ENCODE results near the gene GATA3. TPM values are rescaled to one million over a fixed set of nuclear protein-coding genes. Genes with fewer than 3 reads are reported as not detected.
A peak's percentile ranks its signal among the peaks of the same experiment; 100 is the strongest.

GATA3 gene
- total RNA-seq, 3 donors from 2014 or later (not counting 1 experiment from before 2014, with no cell fraction given), result 50.3 to 92.2 (median 68.8) TPM

DNA sequence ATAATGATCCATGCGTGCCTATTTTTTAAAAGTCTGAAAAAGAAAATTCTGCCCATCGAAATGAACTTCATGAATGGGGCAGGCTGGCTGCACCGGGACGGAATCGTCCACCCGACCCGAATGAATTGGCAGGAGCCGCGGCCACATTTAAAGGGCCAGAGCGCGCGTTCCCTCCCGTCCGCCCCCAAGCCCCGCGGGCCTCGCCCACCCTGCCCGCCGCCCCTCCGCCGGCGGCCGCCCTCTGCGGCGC lies 319 bp upstream of the GATA3 start:
- intact Hi-C loops (cut with micrococcal nuclease), result loop anchor here (1.0 to 5.0 kb wide), 4 partner anchors 278 to 1153 kb away; no protein-coding TSS in a partner anchor
- Histone ChIP-seq H3K27ac (ENCODE audit: low read length) (peak overlapping the region; percentile 73), H3K4me3 (ENCODE audit: low read length) (peak overlapping the region; percentile 63), H3K4me1 (ENCODE audit: control insufficient read depth, insufficient read depth, low read length) (peaks cover 68% of the 10 kb centered on the region), H3K27me3 (ENCODE audit: control insufficient read depth, insufficient read depth, low read length) (peaks cover 32% of the 10 kb centered on the region), H3K36me3 (ENCODE audit: control insufficient read depth, insufficient read depth, low read length) (peaks cover 9% of the 10 kb centered on the region), H3K9me3 (ENCODE audit: control insufficient read depth, insufficient read depth, low read length) (no peaks in the 10 kb centered on the region)
- H3K36me3 Mint-ChIP-seq, result no peaks in the 10 kb centered on the region
- ATAC-seq (peak in 1 of 3 donors; percentile 8), DNase-seq (no peak)
- H3K27ac Mint-ChIP-seq, result peak overlapping the region; percentile 86 to 98
- H3K4me3 Mint-ChIP-seq, result peak overlapping the region; percentile 95
- no peaks in the 10 kb centered on the region for H3K9me3 Mint-ChIP-seq
- TF ChIP-seq, protein P1, sequence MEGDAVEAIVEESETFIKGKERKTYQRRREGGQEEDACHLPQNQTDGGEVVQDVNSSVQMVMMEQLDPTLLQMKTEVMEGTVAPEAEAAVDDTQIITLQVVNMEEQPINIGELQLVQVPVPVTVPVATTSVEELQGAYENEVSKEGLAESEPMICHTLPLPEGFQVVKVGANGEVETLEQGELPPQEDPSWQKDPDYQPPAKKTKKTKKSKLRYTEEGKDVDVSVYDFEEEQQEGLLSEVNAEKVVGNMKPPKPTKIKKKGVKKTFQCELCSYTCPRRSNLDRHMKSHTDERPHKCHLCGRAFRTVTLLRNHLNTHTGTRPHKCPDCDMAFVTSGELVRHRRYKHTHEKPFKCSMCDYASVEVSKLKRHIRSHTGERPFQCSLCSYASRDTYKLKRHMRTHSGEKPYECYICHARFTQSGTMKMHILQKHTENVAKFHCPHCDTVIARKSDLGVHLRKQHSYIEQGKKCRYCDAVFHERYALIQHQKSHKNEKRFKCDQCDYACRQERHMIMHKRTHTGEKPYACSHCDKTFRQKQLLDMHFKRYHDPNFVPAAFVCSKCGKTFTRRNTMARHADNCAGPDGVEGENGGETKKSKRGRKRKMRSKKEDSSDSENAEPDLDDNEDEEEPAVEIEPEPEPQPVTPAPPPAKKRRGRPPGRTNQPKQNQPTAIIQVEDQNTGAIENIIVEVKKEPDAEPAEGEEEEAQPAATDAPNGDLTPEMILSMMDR (IDR thresholded peaks at IDR 0.05), result no peak
- under 1% methylated on average over 25 of the region's 25 CpGs for WGBS (ENCODE audit: insufficient coverage)
- H3K4me1 Mint-ChIP-seq, result peaks cover 52 to 69% of the 10 kb centered on the region in 2 donors
- peaks cover 16 to 28% of the 10 kb centered on the region in 2 donors for H3K27me3 Mint-ChIP-seq (ENCODE audit: low read depth in 2 of 2)

DNA sequence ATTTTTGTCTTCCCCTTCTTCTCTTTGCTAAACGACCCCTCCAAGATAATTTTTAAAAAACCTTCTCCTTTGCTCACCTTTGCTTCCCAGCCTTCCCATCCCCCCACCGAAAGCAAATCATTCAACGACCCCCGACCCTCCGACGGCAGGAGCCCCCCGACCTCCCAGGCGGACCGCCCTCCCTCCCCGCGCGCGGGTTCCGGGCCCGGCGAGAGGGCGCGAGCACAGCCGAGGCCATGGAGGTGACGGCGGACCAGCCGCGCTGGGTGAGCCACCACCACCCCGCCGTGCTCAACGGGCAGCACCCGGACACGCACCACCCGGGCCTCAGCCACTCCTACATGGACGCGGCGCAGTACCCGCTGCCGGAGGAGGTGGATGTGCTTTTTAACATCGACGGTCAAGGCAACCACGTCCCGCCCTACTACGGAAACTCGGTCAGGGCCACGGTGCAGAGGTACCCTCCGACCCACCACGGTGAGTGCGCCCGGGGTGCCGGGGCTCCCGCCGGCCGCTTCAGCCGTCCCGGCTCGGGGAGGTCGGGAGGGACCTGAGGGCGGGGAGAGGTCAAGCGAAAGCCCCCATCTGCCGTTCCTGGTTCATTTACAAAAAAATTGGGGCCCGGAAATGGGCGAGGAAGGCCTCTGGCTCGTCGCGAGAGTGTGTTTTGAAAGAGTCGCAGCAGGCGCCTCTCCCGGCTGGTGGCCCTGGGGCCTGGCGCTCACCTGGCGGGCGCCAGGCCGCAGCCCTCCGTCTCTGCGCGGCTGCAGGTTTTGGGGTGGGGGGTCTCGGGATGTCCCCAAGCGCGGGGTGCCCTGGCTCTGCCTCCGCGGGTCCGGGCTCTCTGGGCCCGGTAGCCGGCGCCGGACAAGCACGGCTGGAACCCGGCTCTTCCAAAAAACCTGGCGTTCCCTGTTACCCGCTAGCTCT lies 1.2 kb downstream of the GATA3 start:
- Histone ChIP-seq H3K4me3 (ENCODE audit: low read length) (peak overlapping the region; percentile 94), H3K36me3 (ENCODE audit: control insufficient read depth, insufficient read depth, low read length) (peaks cover 12% of the 10 kb centered on the region), H3K4me1 (ENCODE audit: control insufficient read depth, insufficient read depth, low read length) (peaks cover 68% of the 10 kb centered on the region), H3K27me3 (ENCODE audit: control insufficient read depth, insufficient read depth, low read length) (peaks cover 19% of the 10 kb centered on the region), H3K27ac (ENCODE audit: low read length) (peak overlapping the region; percentile 94), H3K9me3 (ENCODE audit: control insufficient read depth, insufficient read depth, low read length) (no peaks in the 10 kb centered on the region)
- TF ChIP-seq, protein P1 (IDR thresholded peaks at IDR 0.05), result no peak
- no peaks in the 10 kb centered on the region for H3K36me3 Mint-ChIP-seq
- peak overlapping the region; percentile 98 for H3K4me3 Mint-ChIP-seq
- 4% methylated on average over 85 of the region's 85 CpGs for WGBS (ENCODE audit: insufficient coverage)
- peaks cover 66 to 73% of the 10 kb centered on the region in 2 donors for H3K4me1 Mint-ChIP-seq
- H3K27me3 Mint-ChIP-seq (ENCODE audit: low read depth in 2 of 2), result peaks cover 16 to 19% of the 10 kb centered on the region in 2 donors
- no peaks in the 10 kb centered on the region for H3K9me3 Mint-ChIP-seq
- ATAC-seq (peak in 2 of 3 donors; percentile 8 to 12), DNase-seq (peak in 1 of 2 donors; percentile 62)
- intact Hi-C loops (cut with micrococcal nuclease), result loop anchor here (2.0 kb wide), 1 partner anchor 361 kb away; no protein-coding TSS in a partner anchor
- peak overlapping the region; percentile 86 to 98 for H3K27ac Mint-ChIP-seq

DNA sequence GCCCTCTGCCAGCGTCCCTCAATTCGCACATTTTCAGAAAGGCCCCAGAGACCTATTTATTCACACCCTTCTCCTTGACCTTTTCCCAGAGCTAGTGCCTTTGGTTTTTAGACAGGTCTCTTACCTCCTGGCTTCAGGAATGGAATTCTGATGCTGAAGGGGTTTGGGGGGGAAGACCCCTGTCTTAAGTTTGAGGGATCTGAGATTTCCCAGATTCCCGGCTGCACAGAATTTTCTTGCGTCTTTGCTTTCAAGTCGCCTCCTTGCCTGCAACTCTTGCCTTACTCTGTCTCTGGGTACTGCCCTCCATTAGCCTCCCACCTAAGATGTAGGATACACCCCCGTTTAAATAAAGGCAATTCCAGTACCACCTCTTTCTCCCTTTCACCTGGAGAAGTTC lies 1.9 kb downstream of the GATA3 start:
- Mint-ChIP-seq H3K4me1 (peaks cover 73 to 78% of the 10 kb centered on the region in 2 donors), H3K27ac (peak overlapping the region; percentile 86 to 98), H3K27me3 (ENCODE audit: low read depth in 2 of 2) (peaks cover 16% of the 10 kb centered on the region in 2 donors), H3K9me3 (no peaks in the 10 kb centered on the region), H3K36me3 (no peaks in the 10 kb centered on the region), H3K4me3 (peak overlapping the region; percentile 98)
- H3K27me3 ChIP-seq (ENCODE audit: control insufficient read depth, insufficient read depth, low read length), result peaks cover 17% of the 10 kb centered on the region
- TF ChIP-seq, protein P1 (IDR thresholded peaks at IDR 0.05), result no peak
- intact Hi-C loops (cut with micrococcal nuclease), result no loop called here
- H3K4me1 ChIP-seq (ENCODE audit: control insufficient read depth, insufficient read depth, low read length), result peaks cover 68% of the 10 kb centered on the region
- H3K4me3 ChIP-seq (ENCODE audit: low read length), result peak overlapping the region; percentile 94
- H3K27ac ChIP-seq (ENCODE audit: low read length), result peak overlapping the region; percentile 94
- WGBS (ENCODE audit: insufficient coverage), result 32% methylated on average over 5 of the region's 6 CpGs
- H3K9me3 ChIP-seq (ENCODE audit: control insufficient read depth, insufficient read depth, low read length), result no peaks in the 10 kb centered on the region
- peak in 1 of 2 donors; percentile 38 for DNase-seq
- peaks cover 12% of the 10 kb centered on the region for H3K36me3 ChIP-seq (ENCODE audit: control insufficient read depth, insufficient read depth, low read length)
- no peak for ATAC-seq

Data from natural killer cell (primary cell).